Large intestine (tissue), 3 donors: ENCODE measurements around the gene CCR2. TPM values are rescaled to one million over a fixed set of nuclear protein-coding genes. Genes with fewer than 3 reads are reported as not detected.
A peak's percentile ranks its signal among the peaks of the same experiment; 100 is the strongest.

Experiments used
- DNase-seq, 2 donors: peaks; one replicate each; pipeline versions ENCODE4 v3.0.0 to v3.0.0-alpha.2; 2013
- H3K27ac ChIP-seq: one replicate; pipeline ENCODE4 v1.5.1; 2013; ENCODE audit warnings: low read length
- H3K27me3 ChIP-seq: 2 replicates; pipeline ENCODE4 v1.6.1; 2013; ENCODE audit warnings: low read length; ENCODE audit not compliant: control insufficient read depth, insufficient read depth
- H3K36me3 ChIP-seq: 2 replicates; pipeline ENCODE4 v1.6.1; 2013; ENCODE audit warnings: low read length; ENCODE audit not compliant: control insufficient read depth, insufficient read depth
- H3K4me1 ChIP-seq: one replicate; pipeline ENCODE4 v1.6.1; 2013; ENCODE audit warnings: low read length; ENCODE audit not compliant: control insufficient read depth, insufficient read depth
- H3K4me3 ChIP-seq: one replicate; pipeline ENCODE4 v1.5.1; 2013; ENCODE audit warnings: low read length
- H3K9me3 ChIP-seq: one replicate; pipeline ENCODE4 v1.6.1; 2013; ENCODE audit warnings: mild to moderate bottlenecking, low read depth, low read length, moderate library complexity; ENCODE audit not compliant: control insufficient read depth
- WGBS: methylation state at CpG from one replicate; pipeline ENCODE4 v1.1.5; 2013; ENCODE audit warnings: low lambda C conversion rate; ENCODE audit not compliant: insufficient coverage; 5-methylcytosine and 5-hydroxymethylcytosine counted together
- polyA plus RNA-seq: library from polyadenylated mRNA; unstranded; fragments of 120-200 nt; gene quantifications from one replicate; pipeline ENCODE4 v1.2.1, GENCODE V29; 2013

CCR2 gene
- polyA plus RNA-seq, 1 donor: 1.3 TPM

GRCh38 chr3:46334741-46335478 is 19.0 kb upstream of the CCR2 start:
- 0% methylated on average over 1 of the region's 4 CpGs for WGBS
- peak in 1 of 2 donors; percentile 27 for DNase-seq

GRCh38 chr3:46335541-46335940 is 18.4 kb upstream of the CCR2 start:
- peak in 1 of 2 donors; percentile 43 for DNase-seq
- no peaks in the 10 kb centered on the region for H3K36me3 ChIP-seq
- peaks cover 5% of the 10 kb centered on the region for H3K4me1 ChIP-seq
- H3K9me3 ChIP-seq: peaks cover 4% of the 10 kb centered on the region
- H3K4me3 ChIP-seq: no peak overlapping the region
- H3K27me3 ChIP-seq: no peaks in the 10 kb centered on the region
- WGBS: no CpG with 5 or more reads among the region's 3 CpGs
- H3K27ac ChIP-seq: peak overlapping the region; percentile 14

More at GRCh38 chr3:46334741-46335478, 19.0 kb upstream of the CCR2 start:
- no peak overlapping the region for H3K4me3 ChIP-seq
- peaks cover 4% of the 10 kb centered on the region for H3K9me3 ChIP-seq
- no peaks in the 10 kb centered on the region for H3K27me3 ChIP-seq
- peak overlapping the region; percentile 12 for H3K27ac ChIP-seq
- no peaks in the 10 kb centered on the region for H3K36me3 ChIP-seq
- H3K4me1 ChIP-seq: peaks cover 5% of the 10 kb centered on the region

GRCh38 chr3:46337911-46338310 is 16.0 kb upstream of the CCR2 start:
- H3K27me3 ChIP-seq: no peaks in the 10 kb centered on the region
- peaks cover 5% of the 10 kb centered on the region for H3K4me1 ChIP-seq
- no peaks in the 10 kb centered on the region for H3K36me3 ChIP-seq
- no peak for DNase-seq
- no peak overlapping the region for H3K27ac ChIP-seq
- peaks cover 4% of the 10 kb centered on the region for H3K9me3 ChIP-seq
- H3K4me3 ChIP-seq: no peak overlapping the region

GRCh38 chr3:46338840-46339239 is 15.1 kb upstream of the CCR2 start:
- H3K4me1 ChIP-seq: peaks cover 5% of the 10 kb centered on the region
- H3K9me3 ChIP-seq: peaks cover 4% of the 10 kb centered on the region
- no peaks in the 10 kb centered on the region for H3K36me3 ChIP-seq
- no peaks in the 10 kb centered on the region for H3K27me3 ChIP-seq
- no peak overlapping the region for H3K4me3 ChIP-seq
- no peak for DNase-seq
- no CpG with 5 or more reads among the region's 1 CpG for WGBS
- H3K27ac ChIP-seq: no peak overlapping the region

- no CpG with 5 or more reads among the region's 4 CpGs for WGBS
- no peak overlapping the region for H3K4me3 ChIP-seq
- no peak for DNase-seq
- H3K27ac ChIP-seq: no peak overlapping the region
- no peaks in the 10 kb centered on the region for H3K27me3 ChIP-seq
- no peaks in the 10 kb centered on the region for H3K4me1 ChIP-seq
- no peaks in the 10 kb centered on the region for H3K36me3 ChIP-seq
- H3K9me3 ChIP-seq: no peaks in the 10 kb centered on the region
Observed at GRCh38 chr3:46344476-46344875, 9.4 kb upstream of the CCR2 start.

GRCh38 chr3:46348823-46349482 is 5.0 kb upstream of the CCR2 start:
- Histone ChIP-seq H3K27ac (no peak overlapping the region), H3K4me1 (no peaks in the 10 kb centered on the region), H3K36me3 (no peaks in the 10 kb centered on the region), H3K4me3 (no peak overlapping the region), H3K27me3 (peaks cover 6% of the 10 kb centered on the region), H3K9me3 (no peaks in the 10 kb centered on the region)
- DNase-seq: no peak
- no CpG with 5 or more reads among the region's 3 CpGs for WGBS

GRCh38 chr3:46349484-46350261 is 4.2 kb upstream of the CCR2 start:
- Histone ChIP-seq H3K36me3 (no peaks in the 10 kb centered on the region), H3K9me3 (no peaks in the 10 kb centered on the region), H3K4me1 (no peaks in the 10 kb centered on the region), H3K27me3 (peaks cover 6% of the 10 kb centered on the region), H3K27ac (no peak overlapping the region), H3K4me3 (no peak overlapping the region)
- WGBS: 100% methylated on average over 1 of the region's 2 CpGs
- no peak for DNase-seq

GRCh38 chr3:46350262-46350565 is 3.7 kb upstream of the CCR2 start:
- H3K36me3 ChIP-seq: no peaks in the 10 kb centered on the region
- peaks cover 9% of the 10 kb centered on the region for H3K27me3 ChIP-seq
- no peak for DNase-seq
- no CpG with 5 or more reads among the region's 1 CpG for WGBS
- H3K9me3 ChIP-seq: no peaks in the 10 kb centered on the region
- no peak overlapping the region for H3K4me3 ChIP-seq
- H3K4me1 ChIP-seq: no peaks in the 10 kb centered on the region
- H3K27ac ChIP-seq: no peak overlapping the region

- no peak overlapping the region for H3K27ac ChIP-seq
- H3K9me3 ChIP-seq: no peaks in the 10 kb centered on the region
- H3K4me1 ChIP-seq: no peaks in the 10 kb centered on the region
- 100% methylated on average over 1 of the region's 3 CpGs for WGBS
- H3K4me3 ChIP-seq: no peak overlapping the region
- no peak for DNase-seq
- H3K36me3 ChIP-seq: no peaks in the 10 kb centered on the region
- H3K27me3 ChIP-seq: peaks cover 9% of the 10 kb centered on the region
Observed at GRCh38 chr3:46351646-46352045, 2.3 kb upstream of the CCR2 start.

- no peak overlapping the region for H3K27ac ChIP-seq
- H3K4me1 ChIP-seq: no peaks in the 10 kb centered on the region
- H3K27me3 ChIP-seq: peaks cover 13% of the 10 kb centered on the region
- WGBS: no CpG with 5 or more reads among the region's 4 CpGs
- DNase-seq: no peak
- no peak overlapping the region for H3K4me3 ChIP-seq
- H3K36me3 ChIP-seq: no peaks in the 10 kb centered on the region
- H3K9me3 ChIP-seq: no peaks in the 10 kb centered on the region
Observed at GRCh38 chr3:46353090-46353489, 821 bp upstream of the CCR2 start.
